H1 (cell line): Measurements from ENCODE around the gene MANSC1. TPM values are rescaled to one million over a fixed set of nuclear protein-coding genes. Genes with fewer than 3 reads are reported as not detected.

ENCODE experiments used
- CTCF ChIA-PET: fragments of 300-600 bp; sonication (Branson Sonifier 250); formaldehyde crosslinking; loops from one replicate; lab custom pipeline; 2021; ENCODE audit not compliant: partially characterized antibody; lab: Charles Lee
- POLR2A ChIA-PET: fragments of 300-600 bp; sonication (Branson Sonifier 250); formaldehyde crosslinking; loops from one replicate; lab custom pipeline; 2021; ENCODE audit warnings: inconsistent platforms; ENCODE audit not compliant: partially characterized antibody; lab: Charles Lee
- DNase-seq, 2 experiments: peaks; one replicate each; pipeline versions ENCODE4 v3.0.0 to v3.0.0-alpha.2; 2010 to 2022; ENCODE audit warnings: low spot score in 2 of 2, low read depth in 1 of 2, mixed read lengths in 1 of 2
- FAIRE-seq: peaks from 2 replicates; lab custom pipeline; 2011; peaks lifted over from hg19 to GRCh38; lab: Jason Lieb, UNC
- H2AFZ ChIP-seq: 2 replicates; pipeline ENCODE4 v1.8.1; 2012; ENCODE audit warnings: low read length, inconsistent platforms
- H2AK5ac ChIP-seq: 2 replicates; pipeline ENCODE4 v1.6.1; 2013; ENCODE audit warnings: low read depth, low read length
- H2BK120ac ChIP-seq: replicated peaks from 2 replicates; pipeline ENCODE3; 2013; ENCODE audit warnings: low read depth, low read length, inconsistent platforms
- H2BK12ac ChIP-seq: 2 replicates; pipeline ENCODE4 v1.6.1; 2013; ENCODE audit warnings: low read depth, low read length
- H2BK15ac ChIP-seq: 2 replicates; pipeline ENCODE4 v1.6.1; 2013; ENCODE audit warnings: low read length
- H2BK20ac ChIP-seq: 2 replicates; pipeline ENCODE4 v1.6.1; 2013; ENCODE audit warnings: low read length
- H2BK5ac ChIP-seq: 2 replicates; pipeline ENCODE4 v1.6.1; 2013; ENCODE audit warnings: low read depth, low read length
- H3K14ac ChIP-seq: 2 replicates; pipeline ENCODE4 v1.6.1; 2013; ENCODE audit warnings: inconsistent platforms; ENCODE audit not compliant: insufficient read length
- H3K18ac ChIP-seq: 2 replicates; pipeline ENCODE4 v1.6.1; 2013; ENCODE audit warnings: low read length; ENCODE audit errors: extremely low read depth
- H3K23ac ChIP-seq: 2 replicates; pipeline ENCODE4 v1.6.1; 2013; ENCODE audit warnings: inconsistent platforms; ENCODE audit not compliant: insufficient read length
- H3K23me2 ChIP-seq: 2 replicates; pipeline ENCODE4 v1.6.1; 2013; ENCODE audit warnings: low read depth, low read length
- H3K27ac ChIP-seq: 2 replicates; pipeline ENCODE4 v1.6.1; 2011; ENCODE audit warnings: low read depth, low read length, inconsistent platforms
- H3K27me3 ChIP-seq, 4 experiments: replicated peaks in 1 of 4; 1 replicate in 1 of 4; 2 replicates in 3 of 4; pipeline versions ENCODE4 v1.6.1 to v1.8.1; 2011 to 2013; ENCODE audit warnings: low read length in 3 of 4, mild to moderate bottlenecking in 3 of 4, inconsistent platforms in 2 of 4, mixed read lengths in 2 of 4, moderate library complexity in 1 of 4; ENCODE audit not compliant: control insufficient read depth in 3 of 4, insufficient read depth in 3 of 4; ENCODE audit errors: extremely low read depth in 1 of 4
- H3K36me3 ChIP-seq, 4 experiments: 2 replicates each; pipeline versions ENCODE4 v1.6.1 to v1.8.1; 2011 to 2013; ENCODE audit warnings: mild to moderate bottlenecking in 4 of 4, low read length in 3 of 4, moderate library complexity in 2 of 4, control low read depth in 1 of 4, inconsistent platforms in 1 of 4; ENCODE audit not compliant: insufficient read depth in 4 of 4, control insufficient read depth in 2 of 4
- H3K4ac ChIP-seq: replicated peaks from 2 replicates; pipeline ENCODE3; 2013; ENCODE audit warnings: low read length, low read depth, mixed read lengths, inconsistent platforms; ENCODE audit not compliant: insufficient read length
- H3K4me1 ChIP-seq, 4 experiments: replicated peaks in 1 of 4; 1 replicate in 1 of 4; 2 replicates in 3 of 4; pipeline versions ENCODE4 v1.6.1 to v1.8.1; 2011 to 2013; ENCODE audit warnings: low read length in 3 of 4, inconsistent platforms in 2 of 4, mixed read lengths in 1 of 4; ENCODE audit not compliant: insufficient read depth in 4 of 4, control insufficient read depth in 3 of 4
- H3K4me2 ChIP-seq, 2 experiments: 2 replicates each; pipeline versions ENCODE4 v1.6.1 to v1.8.1; 2011 to 2013; ENCODE audit warnings: low read depth in 2 of 2, low read length in 2 of 2, control low read depth in 1 of 2, inconsistent platforms in 1 of 2, mild to moderate bottlenecking in 1 of 2; ENCODE audit not compliant: insufficient read depth in 1 of 2
- H3K4me3 ChIP-seq, 4 experiments: fragments of 200-600, 300-600 bp in 1 of 4; sonication (generic), shearing (Covaris generic), sonication (Bioruptor Twin) in 1 of 4; 2 replicates each; pipeline versions ENCODE4 v1.5.1 to v1.8.1; 2011 to 2016; ENCODE audit warnings: low read length in 4 of 4, low read depth in 3 of 4, control low read depth in 2 of 4, inconsistent platforms in 2 of 4, mild to moderate bottlenecking in 2 of 4, mixed read lengths in 1 of 4, moderate library complexity in 1 of 4; ENCODE audit not compliant: insufficient read depth in 2 of 4; ENCODE audit errors: extremely low read depth in 1 of 4
- H3K56ac ChIP-seq: replicated peaks from 2 replicates; pipeline ENCODE3; 2013; ENCODE audit warnings: low read depth, mild to moderate bottlenecking, mixed read lengths, low read length, inconsistent platforms; ENCODE audit not compliant: insufficient read length
- H3K79me1 ChIP-seq: 2 replicates; pipeline ENCODE4 v1.6.1; 2013; ENCODE audit warnings: low read depth, low read length, control low read depth
- H3K79me2 ChIP-seq, 2 experiments: 2 replicates each; pipeline versions ENCODE4 v1.6.1 to v1.8.1; 2012 to 2013; ENCODE audit warnings: low read length in 2 of 2, mild to moderate bottlenecking in 2 of 2, inconsistent platforms in 1 of 2; ENCODE audit not compliant: insufficient read depth in 2 of 2, control insufficient read depth in 1 of 2
- H3K9ac ChIP-seq, 4 experiments: replicated peaks in 1 of 4; 1 replicate in 1 of 4; 2 replicates in 3 of 4; pipeline versions ENCODE4 v1.6.1 to v1.8.1; 2011 to 2013; ENCODE audit warnings: low read depth in 3 of 4, low read length in 3 of 4, control low read depth in 2 of 4, mild to moderate bottlenecking in 2 of 4, moderate library complexity in 2 of 4, inconsistent platforms in 1 of 4; ENCODE audit errors: extremely low read depth in 1 of 4
- H3K9me3 ChIP-seq, 2 experiments: 2 replicates each; pipeline versions ENCODE4 v1.6.1 to v1.8.1; 2012 to 2013; ENCODE audit warnings: mild to moderate bottlenecking in 2 of 2, moderate library complexity in 2 of 2, control low read depth in 1 of 2, inconsistent platforms in 1 of 2, low read depth in 1 of 2, low read length in 1 of 2, mixed read lengths in 1 of 2; ENCODE audit not compliant: insufficient read depth in 2 of 2
- H4K20me1 ChIP-seq, 2 experiments: replicated peaks in 1 of 2; 2 replicates each; pipeline versions ENCODE3 to v1.8.1; 2011 to 2013; ENCODE audit warnings: inconsistent platforms in 2 of 2, low read length in 2 of 2, mild to moderate bottlenecking in 1 of 2; ENCODE audit not compliant: insufficient read depth in 2 of 2, control insufficient read depth in 1 of 2
- H4K5ac ChIP-seq: 2 replicates; pipeline ENCODE4 v1.6.1; 2013; ENCODE audit warnings: low read length, low read depth, mixed read lengths, inconsistent platforms; ENCODE audit not compliant: insufficient read length
- H4K8ac ChIP-seq: 2 replicates; pipeline ENCODE4 v1.8.0; 2013; ENCODE audit warnings: mild to moderate bottlenecking, moderate library complexity, low read length, inconsistent platforms; ENCODE audit not compliant: insufficient read depth; ENCODE audit errors: extremely low read depth
- H4K91ac ChIP-seq: replicated peaks from 2 replicates; pipeline ENCODE3; 2013; ENCODE audit warnings: low read length, mixed read lengths, inconsistent platforms; ENCODE audit not compliant: insufficient read length
- BCL11A ChIP-seq, 2 experiments: IDR thresholded peaks; one replicate each; pipeline ENCODE4 v1.6.1; 2011; ENCODE audit warnings: low read depth in 2 of 2, low read length in 2 of 2, mild to moderate bottlenecking in 2 of 2
- HDAC6 ChIP-seq: IDR thresholded peaks from one replicate; pipeline ENCODE4 v1.7.1; 2012; ENCODE audit warnings: low read depth, mild to moderate bottlenecking, inconsistent platforms, low read length, moderate library complexity
- JUND ChIP-seq: IDR thresholded peaks from 2 replicates; pipeline ENCODE4 v1.6.1; 2011; ENCODE audit warnings: mild to moderate bottlenecking, improper control_type of control experiment, low read length
- KDM1A ChIP-seq: fragments of 200-600, 300-600 bp; sonication (generic); IDR thresholded peaks from 2 replicates; pipeline ENCODE4 v1.7.1; 2016; ENCODE audit warnings: mild to moderate bottlenecking, low read length, borderline replicate concordance
- MAFK ChIP-seq: IDR thresholded peaks from 2 replicates; pipeline ENCODE4 v1.6.1; 2012; ENCODE audit warnings: low read depth, mild to moderate bottlenecking, improper control_type of control experiment, low read length
- RFX5 ChIP-seq: IDR thresholded peaks from 2 replicates; pipeline ENCODE4 v1.6.1; 2011; ENCODE audit warnings: low read depth, low read length, improper control_type of control experiment, borderline replicate concordance
- RXRA ChIP-seq: IDR thresholded peaks from 2 replicates; pipeline ENCODE4 v1.6.1; 2011; ENCODE audit warnings: low read depth, mild to moderate bottlenecking, low read length, moderate library complexity; ENCODE audit not compliant: insufficient read depth
- SP1 ChIP-seq: IDR thresholded peaks from 2 replicates; pipeline ENCODE4 v1.6.1; 2011; ENCODE audit warnings: low read depth, low read length
- SRF ChIP-seq: IDR thresholded peaks from 2 replicates; pipeline ENCODE4 v1.6.1; 2011; ENCODE audit warnings: mild to moderate bottlenecking, low read depth, low read length, moderate library complexity
- WGBS, 2 experiments: shearing (Covaris generic) in 1 of 2; methylation state at CpG; one replicate each; pipeline versions ENCODE4 v1.1.6 to v1.1.7; 2013 to 2015; ENCODE audit warnings: low lambda C conversion rate in 2 of 2, mixed read lengths in 2 of 2, inconsistent platforms in 1 of 2, low coverage in 1 of 2, missing lambda C conversion rate in 1 of 2; ENCODE audit not compliant: insufficient replicate concordance in 2 of 2, insufficient coverage in 1 of 2, insufficient read length in 1 of 2; ENCODE audit errors: extremely low coverage in 1 of 2, missing lambda C conversion rate in 1 of 2; 5-methylcytosine and 5-hydroxymethylcytosine counted together
- polyA plus RNA-seq, 7 experiments: library from polyadenylated mRNA; depleted of rRNA in 3 of 7; stranded (reverse) in 5 of 7; unstranded in 2 of 7; fragments of >200 nt in 5 of 7; fragments of 200-250 nt in 2 of 7; gene quantifications; 1 replicate in 5 of 7; 2 replicates in 1 of 7; 4 replicates in 1 of 7; pipeline versions ENCODE4 v1.2.1 to v1.2.3, GENCODE V29; 2011 to 2013; ENCODE audit warnings: missing spikeins in 2 of 7, mixed read lengths in 2 of 7
- total RNA-seq: library from RNA; stranded (reverse); fragmentation: NEBNext Ultra II Directional; extraction: Animal tissue kit (Norgen Biotek cat#: 25700); gene quantifications from 2 replicates; pipeline ENCODE4 v1.2.1, GENCODE V29; 2021

MANSC1 gene
- total and polyA plus RNA-seq, 2 of the 8 experiments (the other 6 are each of a cell fraction or from before 2014, with no cell fraction given) = 2.0 to 8.9 TPM

DNA sequence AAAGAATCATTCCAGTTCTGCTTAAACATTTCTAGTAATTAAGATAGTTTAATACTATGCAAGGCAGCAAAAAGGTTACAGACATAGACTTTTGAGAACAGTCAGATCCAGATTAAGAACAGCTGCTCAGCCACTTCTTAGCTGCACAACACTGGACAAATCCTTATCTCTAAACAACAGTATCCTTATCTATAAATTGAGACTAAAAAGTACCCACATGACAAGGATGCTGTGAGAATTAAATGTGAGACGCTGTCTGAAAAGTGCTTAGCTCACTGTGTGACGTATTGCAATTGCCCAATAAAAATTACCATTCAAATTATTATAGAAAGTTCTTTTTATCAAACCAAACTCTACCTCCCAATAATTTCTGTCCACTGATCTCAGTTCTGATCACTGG lies 42.4 kb upstream of the MANSC1 start:
- no peaks in the 10 kb centered on the region for H3K79me1 ChIP-seq
- H3K4ac ChIP-seq = no peak overlapping the region
- no peak overlapping the region for H2BK120ac ChIP-seq
- no peak overlapping the region for H3K27ac ChIP-seq
- no peak overlapping the region for H3K9ac ChIP-seq
- H4K91ac ChIP-seq = no peak overlapping the region
- no peak for FAIRE-seq
- WGBS, 2 experiments = 92% methylated on average over 2 of the region's 2 CpGs; no CpG with 5 or more reads in 1 of the 2 experiments
- no peak overlapping the region for H3K4me3 ChIP-seq
- no peak overlapping the region for H4K5ac ChIP-seq
- H3K27me3 ChIP-seq = no peaks in the 10 kb centered on the region
- DNase-seq = no peak
- CTCF ChIA-PET = interaction anchor here (3.8 kb wide), 1 partner anchor 15 kb away, joined by 11 read pairs; no protein-coding TSS in a partner anchor
- H3K4me1 ChIP-seq = peaks cover 0 to 2% (median 0%) of the 10 kb centered on the region in 4 experiments; a peak in 2 of 7 replicates
- no peak overlapping the region for H3K14ac ChIP-seq
- no peak overlapping the region for H2AFZ ChIP-seq
- H3K23me2 ChIP-seq = no peaks in the 10 kb centered on the region
- no peak overlapping the region for H2BK20ac ChIP-seq
- no peaks in the 10 kb centered on the region for H3K79me2 ChIP-seq
- no peaks in the 10 kb centered on the region for H4K20me1 ChIP-seq
- no peak overlapping the region for H2BK12ac ChIP-seq
- no peak overlapping the region for H3K56ac ChIP-seq
- H3K36me3 ChIP-seq = no peaks in the 10 kb centered on the region
- H3K18ac ChIP-seq = no peak overlapping the region
- no peak overlapping the region for H2AK5ac ChIP-seq
- no peak overlapping the region for H3K23ac ChIP-seq
- no peak overlapping the region for H4K8ac ChIP-seq
- no peak overlapping the region for H3K4me2 ChIP-seq
- H3K9me3 ChIP-seq = no peaks in the 10 kb centered on the region
- H2BK15ac ChIP-seq = no peak overlapping the region
- H2BK5ac ChIP-seq = no peak overlapping the region
- POLR2A ChIA-PET = interaction anchor here (1.2 kb wide), 1 partner anchor 12 kb away, joined by 3 read pairs; no protein-coding TSS in a partner anchor
- TF ChIP-seq RXRA (no peak), KDM1A (no peak), MAFK (no peak), HDAC6 (no peak), SRF (no peak), SP1 (no peak), JUND (no peak), RFX5 (no peak), BCL11A (IDR thresholded peaks at IDR 0.05; ENCODE audit: low read depth in 2 of 2, low read length in 2 of 2) (no peak)
